GM12872 (cell line): ENCODE data around the gene LRRK1.

ENCODE experiments used
- TF ChIP-seq, protein P1 (sequence below): IDR thresholded peaks from 3 replicates; pipeline ENCODE4 v1.5.1; 2011; ENCODE audit warnings: low read depth, mild to moderate bottlenecking, low read length, moderate library complexity; ENCODE audit not compliant: insufficient read depth

Gene LRRK1

DNA sequence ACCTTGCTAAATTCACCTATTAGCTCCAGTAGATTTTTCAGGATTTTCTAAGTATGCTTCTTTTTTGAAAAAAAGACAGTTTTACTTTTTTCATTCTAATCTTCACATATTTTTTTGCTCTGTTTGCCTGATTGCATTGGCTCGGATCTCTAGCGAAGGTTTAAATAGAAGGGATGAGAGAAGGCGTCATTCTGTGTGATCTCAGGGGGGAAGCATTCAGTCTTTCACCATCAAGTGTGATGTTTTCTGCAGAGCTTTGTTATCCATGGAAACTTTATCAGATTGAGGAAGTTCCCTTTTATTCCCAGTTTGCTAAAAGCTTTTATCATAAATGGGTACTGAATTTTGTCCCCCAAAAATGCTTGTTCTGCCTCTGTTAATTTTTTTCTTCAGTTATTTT lies 120.3 kb downstream of the LRRK1 start:
- TF ChIP-seq, protein P1, sequence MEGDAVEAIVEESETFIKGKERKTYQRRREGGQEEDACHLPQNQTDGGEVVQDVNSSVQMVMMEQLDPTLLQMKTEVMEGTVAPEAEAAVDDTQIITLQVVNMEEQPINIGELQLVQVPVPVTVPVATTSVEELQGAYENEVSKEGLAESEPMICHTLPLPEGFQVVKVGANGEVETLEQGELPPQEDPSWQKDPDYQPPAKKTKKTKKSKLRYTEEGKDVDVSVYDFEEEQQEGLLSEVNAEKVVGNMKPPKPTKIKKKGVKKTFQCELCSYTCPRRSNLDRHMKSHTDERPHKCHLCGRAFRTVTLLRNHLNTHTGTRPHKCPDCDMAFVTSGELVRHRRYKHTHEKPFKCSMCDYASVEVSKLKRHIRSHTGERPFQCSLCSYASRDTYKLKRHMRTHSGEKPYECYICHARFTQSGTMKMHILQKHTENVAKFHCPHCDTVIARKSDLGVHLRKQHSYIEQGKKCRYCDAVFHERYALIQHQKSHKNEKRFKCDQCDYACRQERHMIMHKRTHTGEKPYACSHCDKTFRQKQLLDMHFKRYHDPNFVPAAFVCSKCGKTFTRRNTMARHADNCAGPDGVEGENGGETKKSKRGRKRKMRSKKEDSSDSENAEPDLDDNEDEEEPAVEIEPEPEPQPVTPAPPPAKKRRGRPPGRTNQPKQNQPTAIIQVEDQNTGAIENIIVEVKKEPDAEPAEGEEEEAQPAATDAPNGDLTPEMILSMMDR, result no peak

DNA sequence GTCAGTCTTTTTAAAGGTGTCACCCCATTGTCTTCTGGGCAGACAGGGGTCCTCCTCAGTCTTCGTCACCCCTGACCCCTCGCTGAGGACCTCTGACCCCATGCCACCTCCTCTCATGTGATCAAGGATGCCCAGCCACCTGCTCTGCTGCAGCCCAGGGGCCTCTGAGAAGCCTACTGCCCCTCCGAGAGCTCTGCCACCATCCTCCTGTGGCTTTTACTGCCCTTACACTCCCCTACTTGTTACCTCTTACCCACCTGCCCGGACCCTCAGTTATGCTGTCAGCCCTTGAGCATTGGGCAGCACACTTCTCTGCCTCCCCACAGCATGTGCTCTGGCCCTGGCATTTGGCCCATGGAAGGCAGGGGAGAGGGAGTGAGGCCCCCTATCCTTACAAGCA lies 123.2 kb downstream of the LRRK1 start:
- TF ChIP-seq, protein P1, result no peak

DNA sequence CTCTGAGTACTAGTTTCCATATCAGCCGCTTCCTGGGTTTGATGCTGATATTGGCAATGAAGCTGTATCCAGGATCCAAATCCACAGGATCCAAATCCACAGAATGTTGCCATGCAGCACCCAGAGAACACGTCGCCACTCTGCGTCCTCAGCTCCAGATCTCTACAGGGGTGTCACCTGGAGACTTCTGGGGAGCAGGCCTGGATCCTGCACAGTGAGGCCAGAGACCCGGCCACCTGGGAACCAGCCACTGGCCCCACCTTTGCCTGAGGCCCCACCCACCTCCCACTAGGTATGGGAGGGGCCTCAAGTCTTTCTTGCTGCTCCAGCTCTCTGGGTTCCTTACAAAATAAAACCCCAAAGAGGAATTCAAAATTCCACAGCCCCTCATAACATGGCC lies 123.9 kb downstream of the LRRK1 start:
- TF ChIP-seq, protein P1, result no peak

DNA sequence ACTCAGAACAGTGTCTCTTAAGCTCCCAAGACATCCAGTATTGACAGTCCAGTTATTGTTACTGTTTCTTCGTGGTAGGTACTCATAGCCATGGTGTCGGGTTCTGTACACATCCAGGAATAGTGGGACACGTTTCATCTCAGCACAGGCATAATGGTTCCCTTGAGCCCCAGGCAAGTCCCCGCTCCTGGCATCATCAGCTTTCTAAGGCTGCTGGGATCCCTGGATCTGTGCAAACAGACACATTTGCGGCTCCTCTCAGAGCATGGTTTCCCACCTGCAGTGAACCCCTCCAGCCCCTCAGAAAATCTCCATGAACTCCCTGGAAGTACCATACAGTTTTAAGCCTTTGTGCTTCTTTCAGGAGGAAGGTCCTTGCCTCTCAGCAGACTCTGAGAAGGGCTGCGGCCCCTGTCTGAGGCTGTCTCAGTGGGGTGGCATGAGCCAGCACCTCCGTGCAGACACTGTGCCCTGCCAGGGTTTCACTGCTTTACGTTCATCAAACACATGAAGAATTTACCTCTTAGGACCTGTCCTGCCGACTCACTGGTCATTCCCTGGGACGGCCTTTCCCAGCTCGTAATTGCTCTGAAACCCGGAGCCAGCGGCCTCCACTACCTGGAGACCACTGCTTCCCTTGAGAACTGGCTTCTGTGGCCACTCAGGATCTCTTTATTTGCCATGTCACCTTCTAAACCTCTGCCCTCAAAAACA lies 124.9 kb downstream of the LRRK1 start:
- TF ChIP-seq, protein P1, result no peak

DNA sequence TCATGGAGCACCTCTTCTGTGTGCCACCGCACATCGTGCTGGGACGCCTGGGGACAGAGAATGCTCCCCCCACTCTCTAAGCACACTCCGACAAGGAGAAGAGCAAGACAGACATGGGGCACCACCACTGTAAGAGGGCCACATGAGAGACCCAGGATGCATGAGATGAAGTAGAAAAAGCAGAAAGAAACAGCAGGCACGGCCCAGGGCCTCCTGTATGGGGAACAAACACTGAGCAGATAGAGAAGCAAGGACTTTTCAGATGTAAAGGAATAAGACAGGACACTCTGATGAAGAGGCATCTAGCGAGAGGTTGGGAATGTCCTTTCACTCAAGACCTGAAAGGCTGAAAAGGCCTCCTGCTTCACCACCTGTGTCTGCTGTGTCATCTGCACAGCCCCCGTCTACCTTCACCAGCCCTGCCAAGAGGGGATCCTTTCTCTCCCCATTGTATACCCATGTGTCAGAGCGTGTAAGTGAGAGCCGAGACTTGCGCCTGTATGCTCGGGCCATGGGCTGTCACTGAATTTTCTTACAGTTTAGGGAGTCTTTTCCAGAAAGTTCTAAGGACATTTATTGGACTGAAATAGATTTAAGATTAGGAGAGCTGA lies 125.6 kb downstream of the LRRK1 start:
- TF ChIP-seq, protein P1, result no peak

DNA sequence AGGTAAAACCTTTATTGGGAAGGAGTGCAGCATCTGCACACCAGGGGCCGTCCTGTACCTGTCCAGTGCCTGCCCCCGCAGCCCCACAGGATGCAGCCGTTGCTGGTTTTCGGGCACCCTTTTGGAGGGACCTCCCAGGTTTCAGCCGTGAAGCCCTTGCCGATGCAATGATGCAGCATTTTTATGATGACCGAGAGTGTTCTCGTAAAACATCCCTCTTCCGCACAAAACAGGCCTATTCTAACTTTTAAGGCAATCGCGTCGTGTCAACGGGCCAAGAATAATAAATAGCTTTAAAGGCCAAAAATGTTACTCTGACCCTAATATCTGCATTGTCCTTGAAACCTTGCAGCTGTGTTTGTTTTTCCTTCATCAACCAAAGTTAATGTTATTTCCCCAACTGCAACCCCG lies 126.1 kb downstream of the LRRK1 start:
- TF ChIP-seq, protein P1, result no peak

DNA sequence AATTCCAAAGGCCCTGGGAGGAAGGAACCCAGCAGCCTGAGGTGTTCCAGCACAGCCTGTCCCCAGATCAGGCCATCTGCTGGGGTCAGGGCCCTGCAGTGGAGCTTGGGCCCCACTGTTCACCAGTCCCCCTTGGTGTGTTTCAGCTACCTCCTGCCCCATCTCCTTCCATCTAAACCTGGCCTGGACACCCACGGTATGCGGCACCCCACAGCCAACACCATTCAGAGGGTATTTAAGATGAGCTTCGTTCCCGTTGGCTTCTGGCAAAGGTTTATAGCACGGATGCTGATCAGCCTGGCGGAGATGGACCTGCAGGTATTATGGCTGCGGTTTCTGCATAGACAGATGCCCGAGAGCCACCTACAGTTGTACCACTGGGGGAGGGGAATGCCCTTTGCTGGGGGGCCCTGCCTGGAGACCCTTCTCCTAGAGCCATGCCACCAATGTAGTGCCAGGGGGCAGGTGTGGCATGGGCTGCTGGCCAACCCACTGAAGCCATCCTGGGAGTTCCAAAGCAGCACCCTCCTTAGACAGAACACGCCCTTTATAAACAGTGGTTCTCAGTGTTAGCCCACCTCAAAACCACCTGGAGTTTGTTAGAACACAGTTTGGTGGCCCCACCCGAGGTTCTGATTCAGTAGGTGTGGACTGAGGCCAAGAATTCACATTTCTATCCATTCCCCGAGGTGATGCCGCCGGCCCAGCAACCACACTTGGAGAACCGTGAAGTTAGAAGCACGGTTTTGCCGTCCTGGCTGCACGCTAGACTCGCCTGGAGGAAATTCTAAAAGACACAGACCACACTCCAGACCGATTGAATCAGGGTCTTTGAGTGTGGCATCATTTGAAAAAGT lies 126.9 kb downstream of the LRRK1 start:
- TF ChIP-seq, protein P1, result no peak
